ENCODE results near the gene RNFT2.

Gene RNFT2

GRCh38 chr12:116709768-116710167, 28.3 kb upstream of the RNFT2 start:
- in situ Hi-C loops (cut with MboI; ENCODE audit: low sequenced_read_pairs) = loop anchor here (10.0 kb wide), 1 partner anchor 405 kb away; no protein-coding TSS in a partner anchor

GRCh38 chr12:116710370-116711150, 27.6 kb upstream of the RNFT2 start:
- in situ Hi-C loops (cut with MboI; ENCODE audit: low sequenced_read_pairs) = no loop called here

GRCh38 chr12:116712458-116713303, 25.4 kb upstream of the RNFT2 start:
- in situ Hi-C loops (cut with MboI; ENCODE audit: low sequenced_read_pairs) = no loop called here

- in situ Hi-C loops (cut with MboI; ENCODE audit: low sequenced_read_pairs) = no loop called here
These were observed 24.6 kb upstream of the RNFT2 start for GRCh38 chr12:116713527-116713926.

GRCh38 chr12:116714175-116714574, 23.9 kb upstream of the RNFT2 start:
- in situ Hi-C loops (cut with MboI; ENCODE audit: low sequenced_read_pairs) = no loop called here

GRCh38 chr12:116717466-116718437, 20.4 kb upstream of the RNFT2 start:
- in situ Hi-C loops (cut with MboI; ENCODE audit: low sequenced_read_pairs) = no loop called here

- in situ Hi-C loops (cut with MboI; ENCODE audit: low sequenced_read_pairs) = no loop called here
These were observed 19.3 kb upstream of the RNFT2 start for GRCh38 chr12:116718655-116719454.

- in situ Hi-C loops (cut with MboI; ENCODE audit: low sequenced_read_pairs) = no loop called here
These were observed 18.2 kb upstream of the RNFT2 start for GRCh38 chr12:116719731-116720528.

GRCh38 chr12:116722245-116722644, 15.9 kb upstream of the RNFT2 start:
- in situ Hi-C loops (cut with MboI; ENCODE audit: low sequenced_read_pairs) = no loop called here

GRCh38 chr12:116726694-116727093, 11.4 kb upstream of the RNFT2 start:
- in situ Hi-C loops (cut with MboI; ENCODE audit: low sequenced_read_pairs) = no loop called here

GRCh38 chr12:116727261-116727660, 10.9 kb upstream of the RNFT2 start:
- in situ Hi-C loops (cut with MboI; ENCODE audit: low sequenced_read_pairs) = no loop called here

GRCh38 chr12:116727891-116728290, 10.2 kb upstream of the RNFT2 start:
- in situ Hi-C loops (cut with MboI; ENCODE audit: low sequenced_read_pairs) = no loop called here

GRCh38 chr12:116731801-116732200, 6.3 kb upstream of the RNFT2 start:
- in situ Hi-C loops (cut with MboI; ENCODE audit: low sequenced_read_pairs) = no loop called here

- in situ Hi-C loops (cut with MboI; ENCODE audit: low sequenced_read_pairs) = no loop called here
These were observed 3.9 kb upstream of the RNFT2 start for GRCh38 chr12:116734156-116734768.

- in situ Hi-C loops (cut with MboI; ENCODE audit: low sequenced_read_pairs) = no loop called here
These were observed 3.0 kb upstream of the RNFT2 start for GRCh38 chr12:116735084-116735483.

GRCh38 chr12:116735951-116736599, 2.0 kb upstream of the RNFT2 start:
- in situ Hi-C loops (cut with MboI; ENCODE audit: low sequenced_read_pairs) = no loop called here

GRCh38 chr12:116736962-116737773, 947 bp upstream of the RNFT2 start:
- in situ Hi-C loops (cut with MboI; ENCODE audit: low sequenced_read_pairs) = no loop called here
